Adrenal gland (tissue), 5 donors: ENCODE results near the gene C9orf153.

Experiments
- CTCF ChIP-seq, 6 experiments: fragments of 450-650 bp in 4 of 6; fragments of 200-600 bp in 2 of 6; sonication (generic) in 1 of 6; IDR thresholded peaks; 1 replicate in 5 of 6; 2 replicates in 1 of 6; pipeline versions ENCODE4 v1.5.1 to v1.8.0; 2016 to 2021; ENCODE audit warnings: antibody characterized with exemption in 6 of 6, mild to moderate bottlenecking in 2 of 6, moderate library complexity in 1 of 6
- POLR2A ChIP-seq, 2 donors: fragments of 450-650 bp; IDR thresholded peaks; one replicate each; pipeline ENCODE4 v1.6.1; 2017; ENCODE audit warnings: antibody characterized with exemption in 2 of 2, mild to moderate bottlenecking in 2 of 2, moderate library complexity in 1 of 2
- donor health status: DM: no; HTN: no; CAD: no.

GRCh38 chr9:86257391-86257790 lies 2.1 kb downstream of the C9orf153 start:
- TF ChIP-seq CTCF (IDR thresholded peaks at IDR 0.05) = no peak
- TF ChIP-seq POLR2A (IDR thresholded peaks at IDR 0.05) = no peak
